HG03139 (cell line): ENCODE results near the gene MBOAT1.
"Not testable (repeated sequence)": the region's sequence is repeated elsewhere in the genome, so short reads cannot be mapped to it uniquely, and the experiment has no call there.

Source experiments
- ATAC-seq: cut with Tn5 transposase; IDR thresholded peaks from one replicate; pipeline ENCODE4 v1.9.1; 2021; ENCODE audit not compliant: unreplicated experiment

The MBOAT1 gene

GRCh38 chr6:20173833-20174792 is 38.2 kb downstream of the MBOAT1 start:
- peak; percentile 71 for ATAC-seq

- ATAC-seq: no peak
Measured at GRCh38 chr6:20172842-20173456, 39.3 kb downstream of the MBOAT1 start.

GRCh38 chr6:20170455-20171148 is 41.7 kb downstream of the MBOAT1 start:
- no peak for ATAC-seq

- no peak for ATAC-seq
Measured at GRCh38 chr6:20169786-20170185, 42.5 kb downstream of the MBOAT1 start.

GRCh38 chr6:20169119-20169557 is 43.1 kb downstream of the MBOAT1 start:
- ATAC-seq: no peak

- ATAC-seq: no peak
Measured at GRCh38 chr6:20168690-20169089, 43.6 kb downstream of the MBOAT1 start.

- no peak for ATAC-seq
Measured at GRCh38 chr6:20167601-20168000, 44.7 kb downstream of the MBOAT1 start.

GRCh38 chr6:20166210-20166609 is 46.1 kb downstream of the MBOAT1 start:
- no peak for ATAC-seq

GRCh38 chr6:20162515-20162914 is 49.8 kb downstream of the MBOAT1 start:
- ATAC-seq: no peak

GRCh38 chr6:20160541-20161283 is 51.6 kb downstream of the MBOAT1 start:
- no peak for ATAC-seq

- ATAC-seq: no peak
Measured at GRCh38 chr6:20159781-20160540, 52.3 kb downstream of the MBOAT1 start.

GRCh38 chr6:20159098-20159497 is 53.2 kb downstream of the MBOAT1 start:
- ATAC-seq: no peak

GRCh38 chr6:20158676-20159075 is 53.6 kb downstream of the MBOAT1 start:
- ATAC-seq: no peak

- no peak for ATAC-seq
Measured at GRCh38 chr6:20156824-20157223, 55.4 kb downstream of the MBOAT1 start.

GRCh38 chr6:20154753-20155152 is 57.5 kb downstream of the MBOAT1 start:
- ATAC-seq: no peak

GRCh38 chr6:20153194-20153593 is 59.1 kb downstream of the MBOAT1 start:
- no peak for ATAC-seq

GRCh38 chr6:20148433-20148832 is 63.8 kb downstream of the MBOAT1 start:
- ATAC-seq: no peak

- ATAC-seq: no peak
Measured at GRCh38 chr6:20147469-20147868, 64.8 kb downstream of the MBOAT1 start.

- ATAC-seq: not testable (repeated sequence)
Measured at GRCh38 chr6:20146831-20147230, 65.4 kb downstream of the MBOAT1 start.

- ATAC-seq: no peak
Measured at GRCh38 chr6:20146291-20146690, 66.0 kb downstream of the MBOAT1 start.
